B cell (primary cell): ENCODE measurements around the gene MYO9B. TPM values are rescaled to one million over a fixed set of nuclear protein-coding genes. Genes with fewer than 3 reads are reported as not detected.

Experiments used
- ATAC-seq: fragments of 200-7000 bp; cut with Tn5 transposase; one replicate; pipeline ENCODE4 v1.10.0; 2021; ENCODE audit warnings: low read depth, mild to moderate bottlenecking, moderate number of reproducible peaks, moderate library complexity
- CTCF ChIA-PET: fragments of 350-600 bp; sonication (Branson Sonifier 250); formaldehyde crosslinking; loops from one replicate; lab custom pipeline; 2021; ENCODE audit warnings: antibody characterized with exemption, inconsistent platforms; lab: Charles Lee
- POLR2A ChIA-PET: fragments of 350-600 bp; sonication (Branson Sonifier 250); formaldehyde crosslinking; loops from one replicate; lab custom pipeline; 2021; ENCODE audit warnings: antibody characterized with exemption; lab: Charles Lee
- DNase-seq: peaks from one replicate; pipeline ENCODE4 v3.0.0; 2013
- H2AFZ ChIP-seq: 2 replicates; pipeline ENCODE4 v1.6.1; 2012; ENCODE audit warnings: mild to moderate bottlenecking, low read depth, low read length; ENCODE audit not compliant: insufficient read depth, poor library complexity, severe bottlenecking
- H3K27ac ChIP-seq, 2 donors: 1 replicate in 1 of 2; 2 replicates in 1 of 2; pipeline ENCODE4 v1.5.1; 2012 to 2013; ENCODE audit warnings: low read length in 2 of 2, mild to moderate bottlenecking in 2 of 2, moderate library complexity in 1 of 2
- H3K27me3 ChIP-seq, 4 experiments: fragments of 200-600 bp in 1 of 4; sonication (generic) in 1 of 4; replicated peaks in 1 of 4; 1 replicate in 2 of 4; 2 replicates in 2 of 4; pipeline versions ENCODE4 v1.6.1 to v1.7.0; 2013 to 2016; ENCODE audit warnings: low read length in 3 of 4, mild to moderate bottlenecking in 2 of 4, mixed read lengths in 1 of 4, moderate library complexity in 1 of 4; ENCODE audit not compliant: insufficient read depth in 4 of 4, control insufficient read depth in 3 of 4; ENCODE audit errors: control extremely low read depth in 1 of 4
- H3K36me3 ChIP-seq, 2 experiments: replicated peaks in 1 of 2; 1 replicate in 1 of 2; 2 replicates in 1 of 2; pipeline versions ENCODE4 v1.6.1 to v1.7.1; 2013; ENCODE audit warnings: low read length in 1 of 2; ENCODE audit not compliant: insufficient read depth in 2 of 2, control insufficient read depth in 1 of 2; ENCODE audit errors: control extremely low read depth in 1 of 2, extremely low read depth in 1 of 2
- H3K4me1 ChIP-seq, 2 donors: fragments of 200-600 bp in 1 of 2; sonication (generic) in 1 of 2; 1 replicate in 1 of 2; 2 replicates in 1 of 2; pipeline versions ENCODE4 v1.5.1 to v1.6.1; 2013 to 2017; ENCODE audit warnings: low read length in 2 of 2; ENCODE audit not compliant: control insufficient read depth in 2 of 2, insufficient read depth in 2 of 2
- H3K4me2 ChIP-seq: replicated peaks from 2 replicates; pipeline ENCODE3; 2012; ENCODE audit warnings: mild to moderate bottlenecking, low read depth, low read length; ENCODE audit not compliant: poor library complexity, severe bottlenecking
- H3K4me3 ChIP-seq, 5 experiments: fragments of 200-600 bp in 1 of 5; sonication (generic) in 1 of 5; 1 replicate in 3 of 5; 2 replicates in 2 of 5; pipeline versions ENCODE4 v1.5.1 to v1.7.0; 2011 to 2016; ENCODE audit warnings: low read length in 4 of 5, mild to moderate bottlenecking in 4 of 5, low read depth in 2 of 5, control low read depth in 1 of 5, moderate library complexity in 1 of 5; ENCODE audit not compliant: insufficient read depth in 1 of 5; ENCODE audit errors: control extremely low read depth in 1 of 5, extremely low read depth in 1 of 5
- H3K79me2 ChIP-seq: fragments of 200-600 bp; sonication (generic); one replicate; pipeline ENCODE4 v1.6.0; 2016; ENCODE audit warnings: low read length; ENCODE audit not compliant: control insufficient read depth, insufficient read depth
- H3K9ac ChIP-seq: fragments of 200-600 bp; sonication (generic); 2 replicates; pipeline ENCODE4 v1.6.1; 2017; ENCODE audit warnings: mild to moderate bottlenecking, low read length, moderate library complexity
- H3K9me3 ChIP-seq, 3 donors: one replicate each; pipeline versions ENCODE4 v1.6.1 to v1.7.1; 2013; ENCODE audit warnings: low read length in 2 of 3; ENCODE audit not compliant: control insufficient read depth in 2 of 3, insufficient read depth in 1 of 3; ENCODE audit errors: control extremely low read depth in 1 of 3
- H4K20me1 ChIP-seq: 2 replicates; pipeline ENCODE4 v1.6.0; 2012; ENCODE audit warnings: mild to moderate bottlenecking, low read length; ENCODE audit not compliant: insufficient read depth, control insufficient read depth, poor library complexity, severe bottlenecking
- H3K27ac Mint-ChIP-seq: one replicate; pipeline ENCODE4 v1.8.0; 2021; ENCODE audit warnings: mixed read lengths
- H3K27me3 Mint-ChIP-seq: one replicate; pipeline ENCODE4 v1.8.0; 2021; ENCODE audit warnings: mixed read lengths
- H3K4me1 Mint-ChIP-seq: one replicate; pipeline ENCODE4 v1.8.0; 2021; ENCODE audit warnings: mixed read lengths
- H3K4me3 Mint-ChIP-seq: one replicate; pipeline ENCODE4 v1.8.0; 2021; ENCODE audit warnings: mixed read lengths
- H3K9me3 Mint-ChIP-seq: one replicate; pipeline ENCODE4 v1.8.0; 2022; ENCODE audit warnings: mixed read lengths; ENCODE audit not compliant: insufficient read depth
- CTCF ChIP-seq: fragments of 200-600 bp; IDR thresholded peaks from one replicate; pipeline ENCODE4 v1.8.0; 2022; ENCODE audit warnings: antibody characterized with exemption, mild to moderate bottlenecking
- EZH2 ChIP-seq: IDR thresholded peaks from 2 replicates; pipeline ENCODE4 v1.6.1; 2012; ENCODE audit warnings: borderline replicate concordance, low read depth, mild to moderate bottlenecking, moderate library complexity, low read length; ENCODE audit not compliant: insufficient read depth, poor library complexity, severe bottlenecking
- WGBS: methylation state at CpG from one replicate; pipeline ENCODE4 v1.1.5; 2013; ENCODE audit warnings: missing lambda C conversion rate; ENCODE audit not compliant: insufficient coverage; 5-methylcytosine and 5-hydroxymethylcytosine counted together
- intact Hi-C: fragments of 100-400 bp; cut with micrococcal nuclease; formaldehyde crosslinking; loops from one replicate; pipeline ENCODE4 v1.10.0; 2022
- polyA plus RNA-seq: library from polyadenylated mRNA; depleted of rRNA; stranded (reverse); fragments of >200 nt; gene quantifications from 2 replicates; pipeline ENCODE4 v1.2.3, GENCODE V29; 2012
- total RNA-seq, 2 donors: library from RNA; stranded (reverse); fragments of 120-200 nt in 1 of 2; gene quantifications; 1 replicate in 1 of 2; 2 replicates in 1 of 2; pipeline versions ENCODE4 v1.2.3 to v1.2.4, GENCODE V29; 2013 to 2022

MYO9B gene
- total and polyA plus RNA-seq, 2 donors (not counting 1 experiment from before 2014, with no cell fraction given) = 256 to 273 TPM

GRCh38 chr19:17246681-17247425, 171.3 kb downstream of the MYO9B start:
- peak overlapping the region; percentile 69 for H3K9ac ChIP-seq
- H2AFZ ChIP-seq = peak overlapping the region; percentile 76
- H4K20me1 ChIP-seq = no peaks in the 10 kb centered on the region
- H3K27me3 ChIP-seq = no peaks in the 10 kb centered on the region
- peaks cover 5 to 29% of the 10 kb centered on the region in 2 donors for H3K4me1 ChIP-seq
- TF ChIP-seq EZH2 = no peak
- no peak for TF ChIP-seq CTCF
- intact Hi-C loops = loop anchor here (1.0 kb wide), 2 partner anchors 13 to 21 kb away; partner anchors contain the start of gene OCEL1
- H3K27ac ChIP-seq = no peak overlapping the region
- H3K36me3 ChIP-seq = no peaks in the 10 kb centered on the region
- peak overlapping the region; percentile 95 for H3K27ac Mint-ChIP-seq
- ChIA-PET CTCF (interaction anchor here (0.9 kb wide), 1 partner anchor 25 kb away, joined by 3 read pairs; no protein-coding TSS in a partner anchor), POLR2A (interaction anchor here (0.6 kb wide), 1 partner anchor 596 kb away, joined by 6 read pairs; no protein-coding TSS in a partner anchor)
- no peaks in the 10 kb centered on the region for H3K79me2 ChIP-seq
- 27% methylated on average over 20 of the region's 21 CpGs for WGBS
- H3K9me3 ChIP-seq = no peaks in the 10 kb centered on the region
- no peaks in the 10 kb centered on the region for H3K27me3 Mint-ChIP-seq
- peaks cover 25% of the 10 kb centered on the region for H3K4me1 Mint-ChIP-seq
- DNase-seq (no peak), ATAC-seq (no peak)
- H3K4me3 ChIP-seq = peak overlapping the region; percentile 9 to 76 (median 65)
- peak overlapping the region; percentile 95 for H3K4me3 Mint-ChIP-seq
- H3K4me2 ChIP-seq = peak overlapping the region; percentile 85
- no peaks in the 10 kb centered on the region for H3K9me3 Mint-ChIP-seq
